Smooth muscle cell (in vitro differentiated cells): ENCODE results near the gene LPAR2. TPM values are rescaled to one million over a fixed set of nuclear protein-coding genes. Genes with fewer than 3 reads are reported as not detected.

Experiments
- DNase-seq: peaks from one replicate; lab custom pipeline; 2025; ENCODE audit not compliant: unreplicated experiment; lab: John Stamatoyannopoulos, UW
- H2AFZ ChIP-seq: fragments of 200-600 bp; sonication (generic); 2 replicates; pipeline ENCODE4 v1.6.0; 2016; ENCODE audit warnings: antibody characterized with exemption, low read depth, mild to moderate bottlenecking
- H3F3A ChIP-seq: fragments of 200-600 bp; sonication (generic); 2 replicates; pipeline ENCODE4 v1.6.0; 2017; ENCODE audit warnings: antibody characterized with exemption, low read depth
- H3K27ac ChIP-seq: fragments of 200-600 bp; sonication (generic); 2 replicates; pipeline ENCODE4 v1.5.1; 2016; ENCODE audit warnings: low read depth, mild to moderate bottlenecking
- H3K27me3 ChIP-seq: fragments of 200-600 bp; sonication (generic); 2 replicates; pipeline ENCODE4 v1.6.1; 2016; ENCODE audit warnings: low read depth, mild to moderate bottlenecking
- H3K36me3 ChIP-seq: fragments of 200-600 bp; sonication (generic); 2 replicates; pipeline ENCODE4 v1.5.1; 2016; ENCODE audit warnings: low read depth
- H3K4me1 ChIP-seq: fragments of 200-600 bp; sonication (generic); 2 replicates; pipeline ENCODE4 v1.5.1; 2016; ENCODE audit warnings: low read depth
- H3K4me2 ChIP-seq: fragments of 200-600 bp; sonication (generic); 2 replicates; pipeline ENCODE4 v1.6.0; 2016; ENCODE audit warnings: mild to moderate bottlenecking
- H3K4me3 ChIP-seq: fragments of 200-600 bp; sonication (generic); 2 replicates; pipeline ENCODE4 v1.5.1; 2016; ENCODE audit warnings: mild to moderate bottlenecking
- H3K79me2 ChIP-seq: fragments of 200-600 bp; sonication (generic); 2 replicates; pipeline ENCODE4 v1.6.0; 2016; ENCODE audit warnings: low read depth, mild to moderate bottlenecking
- H3K9ac ChIP-seq: fragments of 200-600 bp; sonication (generic); 2 replicates; pipeline ENCODE4 v1.6.0; 2016; ENCODE audit warnings: low read depth
- H3K9me3 ChIP-seq: fragments of 200-600 bp; sonication (generic); replicated peaks from 2 replicates; pipeline ENCODE4 v1.5.1; 2016; ENCODE audit warnings: low read depth
- H4K20me1 ChIP-seq: fragments of 200-600 bp; sonication (generic); 2 replicates; pipeline ENCODE4 v1.6.0; 2016; ENCODE audit warnings: low read depth
- CTCF ChIP-seq: fragments of 200-600 bp; sonication (generic); IDR thresholded peaks from 2 replicates; pipeline ENCODE4 v1.5.1; 2017; ENCODE audit warnings: borderline replicate concordance, mild to moderate bottlenecking, antibody characterized with exemption; ENCODE audit not compliant: insufficient read depth, poor library complexity, severe bottlenecking
- WGBS: methylation state at CpG from one replicate; pipeline ENCODE4 v1.1.7; 2016; ENCODE audit warnings: low lambda C conversion rate; 5-methylcytosine and 5-hydroxymethylcytosine counted together
- polyA plus RNA-seq: library from polyadenylated mRNA; unstranded; fragments of >200 nt; fragmentation: Nextera tagmentation; extraction: Ambion mirVana; gene quantifications from 2 replicates; pipeline ENCODE4 v1.2.1, GENCODE V29; 2016
- total RNA-seq: library from RNA; depleted of rRNA; stranded (reverse); fragments of >200 nt; gene quantifications from 2 replicates; pipeline ENCODE4 v1.2.3, GENCODE V29; 2014

LPAR2 gene
- total and polyA plus RNA-seq, 2 experiments from 2014 or later, result 13.2 to 20.1 TPM

DNA sequence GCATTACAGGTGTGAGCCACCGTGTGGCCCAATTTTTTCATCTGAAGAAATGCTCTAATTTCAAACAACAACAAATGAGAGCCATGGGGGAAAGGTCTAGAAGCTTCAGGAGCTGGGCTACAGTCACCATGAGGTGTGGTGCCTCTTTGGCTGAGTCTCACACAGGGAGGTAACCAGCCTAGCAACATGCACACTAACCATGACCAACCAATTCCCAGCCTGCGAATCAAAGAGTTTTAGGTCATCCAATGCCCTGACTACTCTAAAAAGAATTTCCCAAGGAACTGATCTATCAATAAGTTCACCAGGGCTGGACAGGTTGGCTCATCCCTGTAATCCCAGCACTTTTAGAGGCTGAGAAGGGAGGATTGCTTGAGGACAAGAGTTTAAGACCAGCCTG, 39.5 kb downstream of the LPAR2 start:
- no peak overlapping the region for H3K4me3 ChIP-seq
- no peaks in the 10 kb centered on the region for H3K27me3 ChIP-seq
- H3K4me2 ChIP-seq, result no peak overlapping the region
- WGBS, result 98% methylated on average over 2 of the region's 2 CpGs
- peaks cover 6% of the 10 kb centered on the region for H3K4me1 ChIP-seq
- no peaks in the 10 kb centered on the region for H4K20me1 ChIP-seq
- no peaks in the 10 kb centered on the region for H3K9me3 ChIP-seq
- no peaks in the 10 kb centered on the region for H3F3A ChIP-seq
- no peak for TF ChIP-seq CTCF
- H3K9ac ChIP-seq, result no peak overlapping the region
- no peaks in the 10 kb centered on the region for H3K36me3 ChIP-seq
- H2AFZ ChIP-seq, result no peak overlapping the region
- DNase-seq, result no peak
- no peaks in the 10 kb centered on the region for H3K79me2 ChIP-seq
- no peak overlapping the region for H3K27ac ChIP-seq

DNA sequence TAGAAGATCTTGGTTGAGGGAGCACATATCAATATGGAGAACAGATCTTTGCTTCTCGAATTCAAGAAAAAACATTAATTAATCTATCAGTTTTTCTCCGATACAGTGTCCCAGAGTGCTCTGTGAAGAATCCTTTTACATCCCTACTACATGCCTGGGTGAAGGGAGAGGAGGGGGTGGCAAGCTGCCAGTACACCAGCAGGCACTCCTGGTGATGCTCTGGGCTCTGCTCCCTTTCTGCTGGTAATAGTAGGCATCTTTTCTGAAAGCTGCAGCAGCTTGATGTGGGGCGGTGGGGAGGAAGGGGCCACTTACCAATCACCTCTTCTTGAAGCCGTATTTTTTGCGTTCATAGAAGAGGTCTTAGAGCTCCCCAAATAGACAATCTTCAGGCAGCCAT, 40.2 kb downstream of the LPAR2 start:
- H3K27me3 ChIP-seq, result no peaks in the 10 kb centered on the region
- H3K4me3 ChIP-seq, result no peak overlapping the region
- no peak overlapping the region for H3K9ac ChIP-seq
- H4K20me1 ChIP-seq, result no peaks in the 10 kb centered on the region
- H3K4me1 ChIP-seq, result peaks cover 6% of the 10 kb centered on the region
- no peak for TF ChIP-seq CTCF
- H3K36me3 ChIP-seq, result no peaks in the 10 kb centered on the region
- no peak overlapping the region for H2AFZ ChIP-seq
- no peaks in the 10 kb centered on the region for H3K79me2 ChIP-seq
- H3K27ac ChIP-seq, result no peak overlapping the region
- whole genome bisulfite sequencing, result 88% methylated on average over 5 of the region's 5 CpGs
- no peaks in the 10 kb centered on the region for H3F3A ChIP-seq
- DNase-seq, result no peak
- H3K9me3 ChIP-seq, result no peaks in the 10 kb centered on the region
- no peak overlapping the region for H3K4me2 ChIP-seq

GRCh38 chr19:19584356-19584755, 43.7 kb downstream of the LPAR2 start:
- Histone ChIP-seq H3K36me3 (no peaks in the 10 kb centered on the region), H3K27me3 (no peaks in the 10 kb centered on the region), H3F3A (no peaks in the 10 kb centered on the region), H3K9me3 (no peaks in the 10 kb centered on the region), H3K27ac (no peak overlapping the region), H3K4me2 (no peak overlapping the region), H3K4me1 (no peaks in the 10 kb centered on the region), H3K4me3 (no peak overlapping the region), H3K79me2 (no peaks in the 10 kb centered on the region), H4K20me1 (no peaks in the 10 kb centered on the region), H2AFZ (no peak overlapping the region), H3K9ac (no peak overlapping the region)
- WGBS, result 95% methylated on average over 6 of the region's 6 CpGs
- no peak for TF ChIP-seq CTCF
- no peak for DNase-seq

GRCh38 chr19:19582471-19582870, 45.5 kb downstream of the LPAR2 start:
- Histone ChIP-seq H3K27ac (no peak overlapping the region), H3F3A (no peaks in the 10 kb centered on the region), H2AFZ (no peak overlapping the region), H3K4me1 (no peaks in the 10 kb centered on the region), H3K9ac (no peak overlapping the region), H3K27me3 (no peaks in the 10 kb centered on the region), H3K9me3 (no peaks in the 10 kb centered on the region), H4K20me1 (no peaks in the 10 kb centered on the region), H3K4me2 (no peak overlapping the region), H3K36me3 (no peaks in the 10 kb centered on the region), H3K4me3 (no peak overlapping the region), H3K79me2 (no peaks in the 10 kb centered on the region)
- WGBS, result 90% methylated on average over 6 of the region's 6 CpGs
- TF ChIP-seq CTCF, result no peak
- DNase-seq, result no peak
